ENCODE results near the gene MICAL2.

DNA sequence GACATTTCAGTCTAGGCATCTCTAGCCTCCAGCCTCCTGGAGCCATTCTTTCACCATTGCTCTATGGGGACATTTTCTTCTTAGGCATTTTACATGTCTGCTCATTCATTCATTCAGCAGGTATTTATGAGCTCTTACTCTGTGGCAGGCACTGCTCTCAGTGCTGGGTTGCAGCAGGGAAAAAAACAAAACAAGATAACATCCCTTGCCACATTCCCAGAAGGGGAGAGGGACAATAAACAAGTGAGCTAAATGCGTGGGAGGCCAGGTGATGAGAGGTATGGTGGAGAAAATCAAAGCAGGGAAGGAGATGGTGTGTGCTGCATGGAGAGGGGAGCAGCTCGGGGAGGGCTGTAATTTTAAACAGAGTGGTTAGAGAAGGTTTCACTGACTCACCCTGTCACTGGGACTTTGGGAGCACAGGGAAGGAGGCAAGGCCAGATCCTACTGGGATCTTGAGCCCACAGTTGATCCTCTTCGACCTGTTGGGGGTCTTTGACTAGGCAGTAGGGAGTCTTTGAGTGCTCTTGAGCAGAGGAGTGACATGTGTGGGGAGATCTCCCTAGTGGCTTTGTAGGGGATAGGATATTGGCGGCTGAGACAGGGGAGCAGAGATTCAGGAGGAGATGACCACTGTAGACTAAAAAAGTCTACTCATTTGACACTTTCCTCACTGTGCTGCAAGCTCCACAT lies 17.0 kb downstream of the MICAL2 start:
- TF ChIP-seq, protein P1, sequence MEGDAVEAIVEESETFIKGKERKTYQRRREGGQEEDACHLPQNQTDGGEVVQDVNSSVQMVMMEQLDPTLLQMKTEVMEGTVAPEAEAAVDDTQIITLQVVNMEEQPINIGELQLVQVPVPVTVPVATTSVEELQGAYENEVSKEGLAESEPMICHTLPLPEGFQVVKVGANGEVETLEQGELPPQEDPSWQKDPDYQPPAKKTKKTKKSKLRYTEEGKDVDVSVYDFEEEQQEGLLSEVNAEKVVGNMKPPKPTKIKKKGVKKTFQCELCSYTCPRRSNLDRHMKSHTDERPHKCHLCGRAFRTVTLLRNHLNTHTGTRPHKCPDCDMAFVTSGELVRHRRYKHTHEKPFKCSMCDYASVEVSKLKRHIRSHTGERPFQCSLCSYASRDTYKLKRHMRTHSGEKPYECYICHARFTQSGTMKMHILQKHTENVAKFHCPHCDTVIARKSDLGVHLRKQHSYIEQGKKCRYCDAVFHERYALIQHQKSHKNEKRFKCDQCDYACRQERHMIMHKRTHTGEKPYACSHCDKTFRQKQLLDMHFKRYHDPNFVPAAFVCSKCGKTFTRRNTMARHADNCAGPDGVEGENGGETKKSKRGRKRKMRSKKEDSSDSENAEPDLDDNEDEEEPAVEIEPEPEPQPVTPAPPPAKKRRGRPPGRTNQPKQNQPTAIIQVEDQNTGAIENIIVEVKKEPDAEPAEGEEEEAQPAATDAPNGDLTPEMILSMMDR (IDR thresholded peaks at IDR 0.05 in 4 of 5, conservative IDR thresholded peaks at IDR 0.05 in 1 of 5): no peak
- TF ChIP-seq POLR2A (IDR thresholded peaks at IDR 0.05): no peak

Measured in gastrocnemius medialis (tissue), 4 donors.